PC-9 (cell line): ENCODE results near the gene ZFYVE16.

ENCODE experiments used
- EZH2 ChIP-seq: fragments of 200-600 bp; sonication (generic); IDR thresholded peaks from 2 replicates; pipeline ENCODE4 v1.8.0; 2017; ENCODE audit warnings: antibody characterized with exemption, low read depth
- TF ChIP-seq, protein P1 (sequence below): fragments of 200-600 bp; sonication (generic); conservative IDR thresholded peaks from 2 replicates; pipeline ENCODE4 v1.6.1; 2017; ENCODE audit warnings: mixed run types, antibody characterized with exemption, mild to moderate bottlenecking, moderate library complexity

DNA sequence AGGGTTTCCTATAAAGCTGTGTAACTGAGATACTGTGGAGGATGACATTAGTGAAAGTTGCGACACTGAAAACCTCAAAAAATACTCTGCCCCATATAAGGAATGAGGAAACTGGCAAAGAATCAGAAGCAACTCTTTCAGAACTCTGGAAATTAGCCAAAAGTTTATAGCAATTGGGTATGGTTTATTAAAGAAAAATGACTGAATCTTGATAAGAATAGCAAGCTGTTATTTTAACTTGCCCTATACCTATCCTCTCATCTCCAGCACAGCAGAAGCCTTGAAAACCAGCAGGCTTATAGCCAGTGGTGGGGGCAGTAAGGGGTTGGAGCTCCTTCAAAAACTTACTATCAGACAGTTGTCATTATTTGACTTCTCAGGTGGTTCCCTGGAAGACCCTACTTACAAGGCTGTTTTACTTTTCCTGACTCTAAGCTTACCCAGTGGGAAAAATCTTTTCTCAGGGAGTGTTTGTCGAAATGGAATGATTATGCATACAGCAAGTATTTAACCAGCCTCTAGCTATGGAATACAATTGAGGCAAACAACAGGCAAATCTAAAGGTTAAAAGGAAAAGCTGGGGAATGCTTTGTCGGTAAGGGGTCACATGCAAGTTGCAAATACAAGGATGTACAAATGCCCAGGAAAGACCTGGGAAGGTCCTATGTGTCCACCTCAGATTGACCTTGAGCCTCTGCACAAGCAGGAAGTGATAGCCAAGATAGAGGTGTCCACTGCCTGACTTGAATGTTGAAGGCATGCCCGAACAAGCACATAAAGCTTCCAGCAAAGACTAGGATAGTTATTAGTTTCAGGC, 59.0 kb downstream of the ZFYVE16 start:
- no peak for TF ChIP-seq EZH2
- TF ChIP-seq, protein P1, sequence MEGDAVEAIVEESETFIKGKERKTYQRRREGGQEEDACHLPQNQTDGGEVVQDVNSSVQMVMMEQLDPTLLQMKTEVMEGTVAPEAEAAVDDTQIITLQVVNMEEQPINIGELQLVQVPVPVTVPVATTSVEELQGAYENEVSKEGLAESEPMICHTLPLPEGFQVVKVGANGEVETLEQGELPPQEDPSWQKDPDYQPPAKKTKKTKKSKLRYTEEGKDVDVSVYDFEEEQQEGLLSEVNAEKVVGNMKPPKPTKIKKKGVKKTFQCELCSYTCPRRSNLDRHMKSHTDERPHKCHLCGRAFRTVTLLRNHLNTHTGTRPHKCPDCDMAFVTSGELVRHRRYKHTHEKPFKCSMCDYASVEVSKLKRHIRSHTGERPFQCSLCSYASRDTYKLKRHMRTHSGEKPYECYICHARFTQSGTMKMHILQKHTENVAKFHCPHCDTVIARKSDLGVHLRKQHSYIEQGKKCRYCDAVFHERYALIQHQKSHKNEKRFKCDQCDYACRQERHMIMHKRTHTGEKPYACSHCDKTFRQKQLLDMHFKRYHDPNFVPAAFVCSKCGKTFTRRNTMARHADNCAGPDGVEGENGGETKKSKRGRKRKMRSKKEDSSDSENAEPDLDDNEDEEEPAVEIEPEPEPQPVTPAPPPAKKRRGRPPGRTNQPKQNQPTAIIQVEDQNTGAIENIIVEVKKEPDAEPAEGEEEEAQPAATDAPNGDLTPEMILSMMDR: no peak
